Nephron progenitor cell (in vitro differentiated cells): ENCODE results near the gene HNRNPDL.

Source experiments
- DNase-seq: peaks from one replicate; pipeline ENCODE4 v3.0.0; 2021
- H3K27ac Mint-ChIP-seq: 2 replicates; pipeline ENCODE4 v1.8.0; 2021; ENCODE audit warnings: mild to moderate bottlenecking, moderate library complexity, mixed read lengths
- H3K27me3 Mint-ChIP-seq: 2 replicates; pipeline ENCODE4 v1.8.0; 2021; ENCODE audit warnings: mild to moderate bottlenecking, low read depth, mixed read lengths; ENCODE audit not compliant: poor library complexity
- H3K36me3 Mint-ChIP-seq: 2 replicates; pipeline ENCODE4 v1.8.0; 2021; ENCODE audit warnings: low read depth, mixed read lengths
- H3K4me1 Mint-ChIP-seq: 2 replicates; pipeline ENCODE4 v1.8.0; 2021; ENCODE audit warnings: mixed read lengths
- H3K4me3 Mint-ChIP-seq: 2 replicates; pipeline ENCODE4 v1.8.0; 2021; ENCODE audit warnings: mild to moderate bottlenecking, moderate library complexity, mixed read lengths
- H3K9me3 Mint-ChIP-seq: 2 replicates; pipeline ENCODE4 v1.8.0; 2021; ENCODE audit warnings: mild to moderate bottlenecking, moderate library complexity, mixed read lengths
- TF ChIP-seq, protein P1 (sequence below): fragments of 200-600 bp; sonication (generic); IDR thresholded peaks from 2 replicates; pipeline ENCODE4 v1.5.0; 2021; ENCODE audit warnings: antibody characterized with exemption

Gene HNRNPDL

DNA sequence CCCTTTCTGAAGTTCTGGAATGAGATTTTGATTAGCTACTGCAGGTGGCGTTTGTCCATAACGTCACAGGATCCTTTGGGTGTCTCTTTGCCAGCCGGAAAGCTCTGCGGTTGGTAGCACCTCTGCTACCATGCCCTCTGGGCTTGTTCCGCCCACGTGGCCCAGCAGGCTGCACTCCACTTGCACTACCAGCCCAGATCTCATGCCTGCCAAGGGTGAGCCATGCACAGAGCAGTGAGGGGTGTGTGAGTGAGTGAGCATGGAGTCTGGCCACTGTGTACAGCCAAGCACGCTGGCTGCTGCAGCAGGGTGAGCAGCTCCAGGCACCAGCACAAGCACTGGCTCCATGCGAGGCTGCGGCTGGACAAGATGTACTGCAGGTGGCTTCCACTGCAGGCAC, 49.9 kb downstream of the HNRNPDL start:
- Mint-ChIP-seq H3K9me3 (peaks cover 24% of the 10 kb centered on the region), H3K4me3 (no peak overlapping the region), H3K27ac (no peak overlapping the region), H3K4me1 (peaks cover 34% of the 10 kb centered on the region), H3K36me3 (peaks cover 28% of the 10 kb centered on the region), H3K27me3 (no peaks in the 10 kb centered on the region)
- DNase-seq, result no peak
- TF ChIP-seq, protein P1, sequence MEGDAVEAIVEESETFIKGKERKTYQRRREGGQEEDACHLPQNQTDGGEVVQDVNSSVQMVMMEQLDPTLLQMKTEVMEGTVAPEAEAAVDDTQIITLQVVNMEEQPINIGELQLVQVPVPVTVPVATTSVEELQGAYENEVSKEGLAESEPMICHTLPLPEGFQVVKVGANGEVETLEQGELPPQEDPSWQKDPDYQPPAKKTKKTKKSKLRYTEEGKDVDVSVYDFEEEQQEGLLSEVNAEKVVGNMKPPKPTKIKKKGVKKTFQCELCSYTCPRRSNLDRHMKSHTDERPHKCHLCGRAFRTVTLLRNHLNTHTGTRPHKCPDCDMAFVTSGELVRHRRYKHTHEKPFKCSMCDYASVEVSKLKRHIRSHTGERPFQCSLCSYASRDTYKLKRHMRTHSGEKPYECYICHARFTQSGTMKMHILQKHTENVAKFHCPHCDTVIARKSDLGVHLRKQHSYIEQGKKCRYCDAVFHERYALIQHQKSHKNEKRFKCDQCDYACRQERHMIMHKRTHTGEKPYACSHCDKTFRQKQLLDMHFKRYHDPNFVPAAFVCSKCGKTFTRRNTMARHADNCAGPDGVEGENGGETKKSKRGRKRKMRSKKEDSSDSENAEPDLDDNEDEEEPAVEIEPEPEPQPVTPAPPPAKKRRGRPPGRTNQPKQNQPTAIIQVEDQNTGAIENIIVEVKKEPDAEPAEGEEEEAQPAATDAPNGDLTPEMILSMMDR, result no peak

DNA sequence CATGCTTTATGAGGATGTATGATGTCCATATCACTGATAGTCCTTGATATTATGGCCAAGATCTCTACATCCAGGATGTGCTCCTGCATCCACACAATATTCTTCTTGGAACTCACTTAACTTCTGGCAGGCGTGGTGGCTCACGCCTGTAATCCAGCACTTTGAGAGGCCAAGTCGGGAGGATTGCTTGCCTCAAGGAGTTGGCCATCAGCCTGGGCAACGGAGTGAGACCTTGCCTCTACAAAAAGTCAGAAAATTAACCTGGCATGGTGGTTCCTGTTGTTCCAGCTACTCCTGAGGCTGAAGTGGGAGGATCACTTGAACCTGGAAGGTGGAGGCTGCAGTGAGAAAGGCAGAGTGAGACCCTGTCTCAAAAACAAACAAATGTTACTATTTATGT, 54.2 kb downstream of the HNRNPDL start:
- no peaks in the 10 kb centered on the region for H3K27me3 Mint-ChIP-seq
- peak overlapping the region; percentile 99 for H3K4me3 Mint-ChIP-seq
- peaks cover 28% of the 10 kb centered on the region for H3K36me3 Mint-ChIP-seq
- no peak overlapping the region for H3K27ac Mint-ChIP-seq
- no peak for DNase-seq
- H3K4me1 Mint-ChIP-seq, result peaks cover 41% of the 10 kb centered on the region
- TF ChIP-seq, protein P1, result no peak
- peaks cover 12% of the 10 kb centered on the region for H3K9me3 Mint-ChIP-seq

DNA sequence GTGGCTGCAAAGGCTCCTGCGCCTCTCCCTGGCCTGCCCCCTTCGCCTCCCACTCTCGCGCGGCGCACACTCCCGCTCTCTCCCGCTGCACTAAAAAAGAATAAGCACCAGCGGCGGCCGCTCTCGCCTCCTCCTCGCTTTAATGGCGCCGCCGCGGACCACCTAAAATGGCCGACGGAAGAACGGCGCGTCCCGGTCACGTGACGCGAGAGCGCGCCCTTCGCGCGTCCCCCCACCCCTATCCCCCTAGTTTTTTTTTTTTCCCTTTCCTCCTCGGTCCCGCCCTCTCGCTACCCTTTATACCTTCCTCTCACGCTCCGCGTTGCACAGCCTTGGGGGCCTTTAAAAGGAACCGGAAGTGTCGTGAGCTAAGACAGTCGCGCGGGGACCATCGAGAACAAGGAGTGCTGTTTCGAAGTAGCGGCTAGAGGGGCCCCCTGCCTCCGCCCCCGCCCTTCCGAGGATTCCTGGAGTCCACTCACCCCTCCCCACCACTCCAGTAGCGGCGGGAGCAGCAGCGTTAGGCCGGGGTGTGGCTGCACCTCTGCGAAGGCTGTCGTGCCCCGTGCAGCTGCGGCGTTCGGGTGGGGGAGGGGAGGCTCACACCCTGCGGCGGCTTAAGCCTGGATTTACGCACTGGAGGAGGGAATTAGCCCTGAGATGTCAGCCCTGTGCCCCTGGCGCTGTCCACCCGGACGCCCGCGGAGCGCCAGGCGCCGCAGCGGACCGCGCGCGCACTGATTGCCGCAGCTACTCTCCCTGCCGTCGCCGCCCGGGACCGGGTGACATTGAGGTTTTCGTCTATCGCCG, 56.2 kb downstream of the HNRNPDL start, which contains the start of gene HNRNPD:
Gene HNRNPD, minus strand, starts transcription at position 176 of the 810 bp plus-strand sequence. CDS start 313 bp downstream, outside the sequence.
- H3K27ac Mint-ChIP-seq, result peak within 1 kb of the TSS; percentile 100
- peaks cover 35% of the 10 kb centered on the region for H3K36me3 Mint-ChIP-seq

DNA sequence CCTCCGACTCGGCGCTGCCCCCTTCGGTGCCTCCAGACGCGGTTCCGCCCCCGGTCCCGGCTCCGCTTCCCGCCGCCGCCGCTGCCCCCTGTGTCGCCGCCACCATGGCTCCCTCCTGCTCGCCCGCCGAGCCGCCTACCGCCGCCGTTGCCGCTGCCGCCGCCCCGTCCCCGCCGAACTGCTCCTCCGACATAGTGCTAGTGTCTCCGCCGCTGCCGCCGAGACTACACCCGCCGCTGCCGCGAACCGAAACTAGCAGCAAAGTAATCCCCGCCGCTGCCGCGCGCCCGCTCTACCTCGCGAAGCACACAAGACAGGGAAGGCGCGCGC, 56.8 kb downstream of the HNRNPDL start:
- Mint-ChIP-seq H3K36me3 (peaks cover 41% of the 10 kb centered on the region), H3K27ac (peak overlapping the region; percentile 100), H3K9me3 (peaks cover 12% of the 10 kb centered on the region), H3K4me1 (peaks cover 50% of the 10 kb centered on the region), H3K27me3 (no peaks in the 10 kb centered on the region), H3K4me3 (peak overlapping the region; percentile 99)
- DNase-seq, result no peak
- TF ChIP-seq, protein P1, result no peak

More for the DNA sequence above, 56.2 kb downstream of the HNRNPDL start, which contains the start of gene HNRNPD:
- H3K9me3 Mint-ChIP-seq, result peaks cover 12% of the 10 kb centered on the region
- TF ChIP-seq, protein P1, result no peak
- DNase-seq, result peak; percentile 96
- H3K4me1 Mint-ChIP-seq, result peaks cover 45% of the 10 kb centered on the region
- H3K27me3 Mint-ChIP-seq, result no peaks in the 10 kb centered on the region
- H3K4me3 Mint-ChIP-seq, result peak within 1 kb of the TSS; percentile 99
